ENCODE data around the gene CD7. TPM values are rescaled to one million over a fixed set of nuclear protein-coding genes. Genes with fewer than 3 reads are reported as not detected.

Gene CD7
- total and polyA plus RNA-seq, 2 donors (not counting 3 experiments of a cell fraction or from before 2014, with no cell fraction given), result not detected

DNA sequence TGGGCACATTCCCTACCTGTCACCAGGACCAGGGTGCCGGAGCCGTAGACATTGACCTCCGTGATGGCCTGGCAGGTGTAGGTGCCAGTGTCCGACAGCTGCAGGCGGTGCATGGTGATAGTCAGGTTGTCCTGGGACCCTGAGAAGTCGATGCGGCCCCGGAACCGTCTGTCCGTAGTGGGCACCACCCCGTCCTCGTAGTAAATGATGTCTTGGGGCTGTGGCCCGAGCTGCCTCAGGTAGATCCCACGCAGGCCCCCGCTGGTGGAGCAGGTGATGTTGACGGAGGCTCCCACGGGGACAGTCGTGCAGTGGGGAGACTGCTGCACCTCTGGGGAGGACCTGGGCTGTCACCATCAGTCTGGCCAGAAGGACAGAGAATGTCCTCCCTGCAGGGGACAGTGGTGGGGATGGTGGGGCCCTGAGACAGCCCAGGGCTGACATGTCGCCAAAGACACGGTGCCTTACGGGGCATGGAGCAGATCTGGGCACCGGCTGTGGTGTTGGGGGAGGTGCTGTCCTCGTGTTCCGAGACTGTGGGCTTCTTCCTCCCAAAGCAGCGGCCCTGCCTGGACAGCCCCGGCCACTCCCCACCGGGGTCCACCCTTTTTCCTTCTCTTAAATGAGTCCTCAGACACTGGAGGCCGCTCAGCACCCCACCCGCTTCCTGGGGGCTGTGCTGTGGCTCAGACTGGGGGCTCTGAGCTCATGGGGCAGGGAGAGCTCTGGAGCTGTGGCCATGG lies 586 bp downstream of the CD7 start:
- DNase-seq (ENCODE audit: low read depth, low spot score) (no peak), FAIRE-seq (no peak)
- no TSS peak for BruUV-seq (replicated peaks)
- POLR2A ChIA-PET, result no interaction called here
- intact Hi-C loops (cut with micrococcal nuclease) (no loop called here), dilution Hi-C loops (cut with MboI; ENCODE audit: extremely low pct_ligation_motif_present, low sequenced_read_pairs) (no loop called here)
- Histone ChIP-seq H3K9me1 (replicated peaks; ENCODE audit: control insufficient read depth, extremely low read depth, insufficient read depth, low read length) (no peaks in the 10 kb centered on the region), H3K4me1 (ENCODE audit: control insufficient read depth, extremely low read depth, insufficient read depth, low read length) (no peaks in the 10 kb centered on the region), H3K4me3 (replicated peaks in 1 of 3; ENCODE audit: insufficient read depth in 1 of 3, low read depth in 1 of 3, low read length in 3 of 3) (no peak overlapping the region), H4K20me1 (replicated peaks; ENCODE audit: control insufficient read depth, extremely low read depth, insufficient read depth, low read length) (no peaks in the 10 kb centered on the region), H2AFZ (ENCODE audit: low read depth, low read length) (no peak overlapping the region), H3K27me3 (ENCODE audit: control insufficient read depth in 2 of 2, insufficient read depth in 2 of 2, low read length in 2 of 2) (peaks cover 0 to 3% of the 10 kb centered on the region in 2 experiments), H3K4me2 (ENCODE audit: insufficient read depth, low read length) (no peak overlapping the region), H3K9me3 (replicated peaks; ENCODE audit: control insufficient read depth, insufficient read depth, low read length) (no peaks in the 10 kb centered on the region), H3K79me2 (ENCODE audit: control insufficient read depth, insufficient read depth, low read length) (no peaks in the 10 kb centered on the region), H3K9ac (replicated peaks; ENCODE audit: extremely low read depth, insufficient read depth, low read length) (no peak overlapping the region), H3K36me3 (ENCODE audit: control insufficient read depth in 2 of 2, extremely low read depth in 1 of 2, insufficient read depth in 2 of 2, low read length in 2 of 2) (no peaks in the 10 kb centered on the region), H3K27ac (ENCODE audit: insufficient read depth, low read depth, low read length) (no peak overlapping the region)
- TF ChIP-seq JUN (IDR thresholded peaks at IDR 0.05; ENCODE audit: borderline replicate concordance, insufficient read depth, insufficient read length, low read depth) (no peak), POLR2AphosphoS5 (IDR thresholded peaks at IDR 0.05; ENCODE audit: insufficient read depth, low read depth, low read length) (no peak), FOS (IDR thresholded peaks at IDR 0.05; ENCODE audit: borderline replicate concordance, insufficient read depth, low read length) (no peak), EZH2 (IDR thresholded peaks at IDR 0.05; ENCODE audit: borderline replicate concordance, low read depth, low read length, severe bottlenecking) (no peak), POLR2A (IDR thresholded peaks at IDR 0.05; ENCODE audit: low read depth, low read length) (no peak), MYC (IDR thresholded peaks at IDR 0.05; ENCODE audit: low read depth, low read length) (no peak), GATA2 (IDR thresholded peaks at IDR 0.05; ENCODE audit: insufficient read depth, insufficient read length, low read depth, low read length) (no peak)
- TF ChIP-seq, protein P1, sequence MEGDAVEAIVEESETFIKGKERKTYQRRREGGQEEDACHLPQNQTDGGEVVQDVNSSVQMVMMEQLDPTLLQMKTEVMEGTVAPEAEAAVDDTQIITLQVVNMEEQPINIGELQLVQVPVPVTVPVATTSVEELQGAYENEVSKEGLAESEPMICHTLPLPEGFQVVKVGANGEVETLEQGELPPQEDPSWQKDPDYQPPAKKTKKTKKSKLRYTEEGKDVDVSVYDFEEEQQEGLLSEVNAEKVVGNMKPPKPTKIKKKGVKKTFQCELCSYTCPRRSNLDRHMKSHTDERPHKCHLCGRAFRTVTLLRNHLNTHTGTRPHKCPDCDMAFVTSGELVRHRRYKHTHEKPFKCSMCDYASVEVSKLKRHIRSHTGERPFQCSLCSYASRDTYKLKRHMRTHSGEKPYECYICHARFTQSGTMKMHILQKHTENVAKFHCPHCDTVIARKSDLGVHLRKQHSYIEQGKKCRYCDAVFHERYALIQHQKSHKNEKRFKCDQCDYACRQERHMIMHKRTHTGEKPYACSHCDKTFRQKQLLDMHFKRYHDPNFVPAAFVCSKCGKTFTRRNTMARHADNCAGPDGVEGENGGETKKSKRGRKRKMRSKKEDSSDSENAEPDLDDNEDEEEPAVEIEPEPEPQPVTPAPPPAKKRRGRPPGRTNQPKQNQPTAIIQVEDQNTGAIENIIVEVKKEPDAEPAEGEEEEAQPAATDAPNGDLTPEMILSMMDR (IDR thresholded peaks at IDR 0.05; ENCODE audit: extremely low read depth in 1 of 2, insufficient read depth in 1 of 2, low read depth in 1 of 2, low read length in 2 of 2), result no peak
- TF ChIP-seq, protein P2, sequence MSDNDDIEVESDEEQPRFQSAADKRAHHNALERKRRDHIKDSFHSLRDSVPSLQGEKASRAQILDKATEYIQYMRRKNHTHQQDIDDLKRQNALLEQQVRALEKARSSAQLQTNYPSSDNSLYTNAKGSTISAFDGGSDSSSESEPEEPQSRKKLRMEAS (IDR thresholded peaks at IDR 0.05; ENCODE audit: insufficient read depth, insufficient read length), result no peak
- CTCF ChIA-PET, result interaction anchor here (0.9 to 1.5 kb wide), 2 partner anchors 11 to 19 kb away, joined by 3 to 6 read pairs; no protein-coding TSS in a partner anchor

Data from endothelial cell of umbilical vein (primary cell).